Activated naive CD4-positive, alpha-beta T cell treated with anti-CD3 and anti-CD28 coated beads for 36 hours (primary cell): Measurements from ENCODE around the gene ADPRS. TPM values are rescaled to one million over a fixed set of nuclear protein-coding genes. Genes with fewer than 3 reads are reported as not detected.

Experiments
- CTCF ChIA-PET: fragments of 350-600 bp; sonication (Branson Sonifier 250); formaldehyde crosslinking; loops from one replicate; lab custom pipeline; 2021; ENCODE audit warnings: antibody characterized with exemption; lab: Charles Lee
- DNase-seq: peaks from one replicate; pipeline ENCODE4 v3.0.0-alpha.2; 2020
- H3K27ac Mint-ChIP-seq: one replicate; pipeline ENCODE4 v1.8.0; 2021; ENCODE audit warnings: mild to moderate bottlenecking, mixed read lengths
- H3K27me3 Mint-ChIP-seq: one replicate; pipeline ENCODE4 v1.8.0; 2021; ENCODE audit warnings: low read depth, mixed read lengths
- H3K36me3 Mint-ChIP-seq: one replicate; pipeline ENCODE4 v1.8.0; 2021; ENCODE audit warnings: low read depth, mixed read lengths
- H3K4me1 Mint-ChIP-seq: one replicate; pipeline ENCODE4 v1.8.0; 2021; ENCODE audit warnings: low read depth, mixed read lengths
- H3K4me3 Mint-ChIP-seq: one replicate; pipeline ENCODE4 v1.8.0; 2021; ENCODE audit warnings: mild to moderate bottlenecking, moderate library complexity, mixed read lengths
- H3K9me3 Mint-ChIP-seq: one replicate; pipeline ENCODE4 v1.8.0; 2021; ENCODE audit warnings: mixed read lengths
- intact Hi-C: fragments of 100-400 bp; cut with micrococcal nuclease; formaldehyde crosslinking; loops from one replicate; pipeline ENCODE4 v1.15.1; 2023
- total RNA-seq, 2 experiments: library from RNA; stranded (reverse); gene quantifications; one replicate each; pipeline ENCODE4 v1.2.3, GENCODE V29; 2021

Gene ADPRS
- total RNA-seq, 2 experiments from 2014 or later: 23.2 to 24.6 TPM

DNA sequence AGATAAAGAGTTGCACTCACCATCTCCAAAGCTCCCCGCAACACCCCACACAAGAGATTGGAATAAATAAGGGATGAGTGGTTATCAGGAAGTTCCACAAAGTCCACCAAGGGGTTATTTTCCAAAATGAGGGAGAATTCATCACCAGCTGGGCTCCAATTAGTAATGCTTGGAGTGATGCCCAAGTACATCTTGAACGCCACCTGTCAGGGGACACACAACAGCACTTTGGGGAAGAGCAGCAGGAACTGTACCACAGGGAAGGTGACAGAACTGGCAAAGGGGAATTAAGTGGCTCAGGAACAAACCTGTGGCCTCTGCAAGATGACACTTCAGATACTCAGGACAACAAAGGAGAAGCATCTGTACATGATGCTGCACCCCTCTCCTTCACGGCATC lies 49.1 kb downstream of the ADPRS start:
- CTCF ChIA-PET: interaction anchor here (1.6 kb wide), 1 partner anchor 50 kb away, joined by 5 read pairs; no protein-coding TSS in a partner anchor
- Mint-ChIP-seq H3K36me3 (no peaks in the 10 kb centered on the region), H3K27me3 (no peaks in the 10 kb centered on the region), H3K27ac (no peak overlapping the region), H3K4me3 (no peak overlapping the region), H3K4me1 (peaks cover 22% of the 10 kb centered on the region), H3K9me3 (no peaks in the 10 kb centered on the region)
- DNase-seq: no peak
- intact Hi-C loops: no loop called here

DNA sequence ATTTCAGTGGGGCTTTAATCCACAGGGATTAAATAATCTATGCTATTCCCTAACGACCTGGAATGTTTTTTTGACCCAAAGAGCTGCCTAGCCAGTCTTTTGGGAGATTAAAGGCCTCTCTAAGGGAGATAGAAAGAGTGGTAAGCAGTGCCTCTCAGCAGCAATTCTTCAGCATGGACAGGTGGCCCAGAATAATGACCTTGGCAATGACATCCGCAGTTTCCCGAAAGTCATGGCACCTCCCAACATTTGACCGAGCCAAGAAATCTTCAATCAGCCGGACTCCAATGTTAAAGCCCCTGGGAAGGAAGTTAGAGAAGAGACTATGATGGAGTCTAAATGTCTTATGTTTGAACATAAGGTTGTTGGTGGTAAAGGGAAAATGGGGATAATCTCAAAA lies 50.8 kb downstream of the ADPRS start:
- intact Hi-C loops: no loop called here
- Mint-ChIP-seq H3K4me1 (peaks cover 33% of the 10 kb centered on the region), H3K9me3 (no peaks in the 10 kb centered on the region), H3K27me3 (no peaks in the 10 kb centered on the region), H3K27ac (peak overlapping the region; percentile 0), H3K4me3 (no peak overlapping the region), H3K36me3 (no peaks in the 10 kb centered on the region)
- no peak for DNase-seq
- CTCF ChIA-PET: interaction anchor here (0.9 to 1.5 kb wide), 2 partner anchors 10 to 49 kb away, joined by 3 to 5 read pairs; partner anchors contain the start of gene TRAPPC3

DNA sequence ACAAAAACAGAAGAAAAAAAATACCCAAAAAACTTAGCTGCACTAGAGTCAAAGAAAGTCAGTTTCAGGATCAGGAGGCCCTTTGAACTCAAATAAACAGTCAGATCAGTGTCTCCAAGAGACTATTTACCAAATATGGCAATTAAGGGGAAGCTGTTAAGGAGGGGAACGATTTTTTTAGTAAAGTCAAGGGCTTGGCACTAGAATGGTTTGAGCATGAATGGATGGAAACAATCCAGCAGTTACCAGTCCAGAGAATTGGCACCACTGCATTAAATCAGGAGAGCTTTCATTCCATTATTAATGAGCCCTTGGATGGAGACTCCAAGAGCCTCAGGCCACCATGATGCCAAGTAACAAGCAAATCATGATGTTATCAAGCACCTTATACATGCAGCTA lies 53.4 kb downstream of the ADPRS start:
- intact Hi-C loops: no loop called here
- H3K9me3 Mint-ChIP-seq: no peaks in the 10 kb centered on the region
- CTCF ChIA-PET: interaction anchor here (0.6 to 1.9 kb wide), 3 partner anchors 40 to 47 kb away, joined by 3 to 4 read pairs (median 3); no protein-coding TSS in a partner anchor
- peaks cover 43% of the 10 kb centered on the region for H3K4me1 Mint-ChIP-seq
- no peaks in the 10 kb centered on the region for H3K27me3 Mint-ChIP-seq
- no peak for DNase-seq
- H3K4me3 Mint-ChIP-seq: no peak overlapping the region
- H3K27ac Mint-ChIP-seq: no peak overlapping the region
- peaks cover 1% of the 10 kb centered on the region for H3K36me3 Mint-ChIP-seq

DNA sequence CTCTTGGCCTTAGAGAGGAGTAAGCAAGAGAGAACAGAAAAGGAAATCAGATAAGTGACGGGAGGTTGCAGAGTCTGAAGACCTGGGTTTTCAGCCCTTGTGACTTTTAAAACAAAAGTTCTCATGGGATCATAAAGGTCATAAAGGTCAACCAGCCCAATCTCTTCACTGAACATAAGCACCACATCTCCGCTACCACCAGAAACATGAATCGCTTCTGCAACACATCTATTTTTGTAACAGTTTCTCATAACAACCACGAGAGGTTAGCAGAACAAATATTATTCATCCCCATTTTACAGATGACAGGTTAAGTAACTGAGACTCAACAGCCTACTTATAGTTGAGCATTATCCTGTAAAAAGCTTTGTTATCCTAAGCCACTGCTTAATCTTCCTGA lies 54.7 kb downstream of the ADPRS start:
- Mint-ChIP-seq H3K4me3 (no peak overlapping the region), H3K27me3 (no peaks in the 10 kb centered on the region), H3K4me1 (peaks cover 53% of the 10 kb centered on the region), H3K36me3 (peaks cover 2% of the 10 kb centered on the region), H3K9me3 (no peaks in the 10 kb centered on the region), H3K27ac (no peak overlapping the region)
- CTCF ChIA-PET: interaction anchor here (1.9 kb wide), 1 partner anchor 45 kb away, joined by 4 read pairs; no protein-coding TSS in a partner anchor
- intact Hi-C loops: no loop called here
- no peak for DNase-seq

Other genes with a start within 250 kb of the ADPRS start
- gene AGO1, start 205.7 kb upstream of the ADPRS start, total RNA-seq: 10 to 100 TPM; 24.9 to 25.3 TPM
- 10 to 100 TPM; 25.1 to 28.2 TPM for gene AGO3, start 157.8 kb upstream of the ADPRS start, total RNA-seq
- gene TEKT2, start 4.8 kb upstream of the ADPRS start, total RNA-seq: not detected
- under 1 TPM in 1 of 2 experiments, not detected in 1; 0.07 TPM for gene COL8A2, start 36.3 kb downstream of the ADPRS start, total RNA-seq
- 10 to 100 TPM; 35.9 to 37.6 TPM for gene TRAPPC3, start 60.6 kb downstream of the ADPRS start, total RNA-seq
- 100 to 1,000 TPM; 106 TPM for gene MAP7D1, start 67.3 kb downstream of the ADPRS start, total RNA-seq
- gene THRAP3, start 135.6 kb downstream of the ADPRS start, total RNA-seq: 100 to 1,000 TPM; 128 to 133 TPM
- gene SH3D21, start 217.5 kb downstream of the ADPRS start, total RNA-seq: 1 to 10 TPM; 2.3 to 2.7 TPM
- 1 to 10 TPM; 1.9 to 2.1 TPM for gene EVA1B, start 234.8 kb downstream of the ADPRS start, total RNA-seq